Keratinocyte (primary cell): ENCODE results near the gene ST8SIA4. TPM values are rescaled to one million over a fixed set of nuclear protein-coding genes. Genes with fewer than 3 reads are reported as not detected.

Experiments used
- DNase-seq: peaks from one replicate; pipeline ENCODE4 v3.0.0-alpha.2; 2011; ENCODE audit warnings: low read depth, missing footprints, low spot score
- FAIRE-seq: peaks from 2 replicates; lab custom pipeline; 2011; peaks lifted over from hg19 to GRCh38; lab: Jason Lieb, UNC
- H2AFZ ChIP-seq: 2 replicates; pipeline ENCODE4 v1.6.0; 2012; ENCODE audit warnings: low read length, control low read depth, inconsistent platforms; ENCODE audit not compliant: control insufficient read depth
- H3K27ac ChIP-seq: 2 replicates; pipeline ENCODE4 v1.5.1; 2011; ENCODE audit warnings: low read length; ENCODE audit not compliant: control insufficient read depth, insufficient read depth
- H3K27me3 ChIP-seq: 3 replicates; pipeline ENCODE4 v1.6.0; 2011; ENCODE audit warnings: low read length; ENCODE audit not compliant: control insufficient read depth, insufficient read depth; ENCODE audit errors: extremely low read depth
- H3K36me3 ChIP-seq, 2 experiments: 2 replicates in 1 of 2; 3 replicates in 1 of 2; pipeline ENCODE4 v1.5.1; 2011; ENCODE audit warnings: low read length in 2 of 2, mild to moderate bottlenecking in 1 of 2; ENCODE audit not compliant: control insufficient read depth in 2 of 2, insufficient read depth in 2 of 2; ENCODE audit errors: extremely low read depth in 1 of 2
- H3K4me1 ChIP-seq: 3 replicates; pipeline ENCODE4 v1.5.1; 2011; ENCODE audit warnings: low read length; ENCODE audit not compliant: control insufficient read depth, insufficient read depth; ENCODE audit errors: extremely low read depth
- H3K4me2 ChIP-seq: 3 replicates; pipeline ENCODE4 v1.6.0; 2011; ENCODE audit warnings: low read depth, low read length; ENCODE audit not compliant: control insufficient read depth, insufficient read depth; ENCODE audit errors: extremely low read depth
- H3K4me3 ChIP-seq, 3 experiments: fragments of 200-600 bp in 1 of 3; sonication (generic) in 1 of 3; 2 replicates in 2 of 3; 3 replicates in 1 of 3; pipeline ENCODE4 v1.5.1; 2011 to 2016; ENCODE audit warnings: low read length in 3 of 3, mild to moderate bottlenecking in 3 of 3, control low read depth in 2 of 3, inconsistent platforms in 1 of 3, low read depth in 1 of 3, mixed read lengths in 1 of 3, mixed run types in 1 of 3, moderate library complexity in 1 of 3; ENCODE audit not compliant: control insufficient read depth in 2 of 3, insufficient read depth in 2 of 3; ENCODE audit errors: extremely low read depth in 1 of 3
- H3K79me2 ChIP-seq: 2 replicates; pipeline ENCODE4 v1.6.0; 2012; ENCODE audit warnings: low read length; ENCODE audit not compliant: control insufficient read depth, insufficient read depth
- H3K9ac ChIP-seq: 3 replicates; pipeline ENCODE4 v1.6.0; 2011; ENCODE audit warnings: low read length; ENCODE audit not compliant: control insufficient read depth, insufficient read depth; ENCODE audit errors: extremely low read depth
- H3K9me1 ChIP-seq: 3 replicates; pipeline ENCODE4 v1.6.0; 2011; ENCODE audit warnings: low read length; ENCODE audit not compliant: control insufficient read depth, insufficient read depth; ENCODE audit errors: extremely low read depth
- H3K9me3 ChIP-seq: 2 replicates; pipeline ENCODE4 v1.5.1; 2012; ENCODE audit warnings: low read depth, low read length; ENCODE audit not compliant: control insufficient read depth
- H4K20me1 ChIP-seq: 3 replicates; pipeline ENCODE4 v1.6.0; 2011; ENCODE audit warnings: low read length; ENCODE audit not compliant: control insufficient read depth, insufficient read depth; ENCODE audit errors: extremely low read depth
- CTCF ChIP-seq, 3 experiments: IDR thresholded peaks in 1 of 3; conservative IDR thresholded peaks in 1 of 3; optimal IDR thresholded peaks in 1 of 3; 2 replicates in 2 of 3; 3 replicates in 1 of 3; pipeline versions ENCODE3 to v1.5.1; 2011; ENCODE audit warnings: low read length in 3 of 3, mild to moderate bottlenecking in 3 of 3, moderate library complexity in 2 of 3, control low read depth in 1 of 3, inconsistent platforms in 1 of 3; ENCODE audit not compliant: insufficient read depth in 2 of 3; ENCODE audit errors: extremely low read depth in 1 of 3
- EZH2 ChIP-seq: IDR thresholded peaks from one replicate; pipeline ENCODE4 v1.6.1; 2012; ENCODE audit warnings: inconsistent platforms, mild to moderate bottlenecking, low read length, moderate library complexity
- dilution Hi-C: fragments of 300-500 bp; cut with MboI; formaldehyde crosslinking; loops from one replicate; pipeline ENCODE4 v1.7.0; 2020; ENCODE audit warnings: low sequenced_read_pairs; ENCODE audit not compliant: extremely low pct_ligation_motif_present
- polyA plus RNA-seq, 5 experiments: library from polyadenylated mRNA; depleted of rRNA in 3 of 5; stranded (reverse) in 3 of 5; stranded (forward) in 1 of 5; unstranded in 1 of 5; fragments of >200 nt; gene quantifications; 1 replicate in 1 of 5; 2 replicates in 3 of 5; 3 replicates in 1 of 5; pipeline versions ENCODE4 v1.2.1 to v1.2.3, GENCODE V29; 2011 to 2012; ENCODE audit warnings: missing spikeins in 2 of 5, low read depth in 1 of 5, low replicate concordance in 1 of 5

The ST8SIA4 gene
- polyA plus RNA-seq, 1 donor (not counting 4 experiments of a cell fraction or from before 2014, with no cell fraction given) = 0.43 TPM

- Histone ChIP-seq H3K4me2 (peak overlapping the region; percentile 31), H3K9me3 (no peaks in the 10 kb centered on the region), H3K9ac (no peak overlapping the region), H4K20me1 (no peaks in the 10 kb centered on the region), H3K27ac (no peak overlapping the region), H2AFZ (no peak overlapping the region), H3K4me3 (no peak overlapping the region), H3K79me2 (no peaks in the 10 kb centered on the region), H3K27me3 (no peaks in the 10 kb centered on the region), H3K9me1 (no peaks in the 10 kb centered on the region), H3K4me1 (peaks cover 16% of the 10 kb centered on the region), H3K36me3 (no peaks in the 10 kb centered on the region)
- FAIRE-seq (no peak), DNase-seq (no peak)
- dilution Hi-C loops = no loop called here
- TF ChIP-seq CTCF (optimal IDR thresholded peaks at IDR 0.05 in 1 of 3, IDR thresholded peaks at IDR 0.05 in 1 of 3, conservative IDR thresholded peaks at IDR 0.05 in 1 of 3; ENCODE audit: extremely low read depth in 1 of 3, insufficient read depth in 2 of 3, low read length in 3 of 3) = no peak
- no peak for TF ChIP-seq EZH2
Observed at GRCh38 chr5:100842080-100842479, 61.0 kb downstream of the ST8SIA4 start.

- DNase-seq (no peak), FAIRE-seq (no peak)
- Histone ChIP-seq H3K27me3 (no peaks in the 10 kb centered on the region), H3K4me3 (no peak overlapping the region), H3K27ac (no peak overlapping the region), H4K20me1 (no peaks in the 10 kb centered on the region), H3K36me3 (no peaks in the 10 kb centered on the region), H3K4me1 (peaks cover 16% of the 10 kb centered on the region), H3K9me1 (no peaks in the 10 kb centered on the region), H3K9me3 (no peaks in the 10 kb centered on the region), H2AFZ (peak overlapping the region; percentile 4), H3K79me2 (no peaks in the 10 kb centered on the region), H3K4me2 (peak overlapping the region; percentile 31), H3K9ac (no peak overlapping the region)
- dilution Hi-C loops = no loop called here
- no peak for TF ChIP-seq CTCF (optimal IDR thresholded peaks at IDR 0.05 in 1 of 3, IDR thresholded peaks at IDR 0.05 in 1 of 3, conservative IDR thresholded peaks at IDR 0.05 in 1 of 3; ENCODE audit: extremely low read depth in 1 of 3, insufficient read depth in 2 of 3, low read length in 3 of 3)
- no peak for TF ChIP-seq EZH2
Observed at GRCh38 chr5:100841358-100842076, 61.6 kb downstream of the ST8SIA4 start.
